Neural progenitor cell (in vitro differentiated cells): ENCODE results near the gene SAMD4A.

ENCODE experiments used
- CTCF ChIP-seq: fragments of 200-600 bp; sonication (generic); IDR thresholded peaks from 2 replicates; pipeline ENCODE4 v1.5.1; 2017; ENCODE audit warnings: antibody characterized with exemption, mild to moderate bottlenecking
- EZH2 ChIP-seq: fragments of 200-600 bp; sonication (generic); IDR thresholded peaks from 2 replicates; pipeline ENCODE4 v1.6.1; 2017; ENCODE audit warnings: antibody characterized with exemption, mild to moderate bottlenecking, moderate library complexity
- EZH2phosphoT487 ChIP-seq: fragments of 200-600 bp; sonication (generic); IDR thresholded peaks from 2 replicates; pipeline ENCODE4 v1.6.1; 2017; ENCODE audit warnings: antibody characterized with exemption

DNA sequence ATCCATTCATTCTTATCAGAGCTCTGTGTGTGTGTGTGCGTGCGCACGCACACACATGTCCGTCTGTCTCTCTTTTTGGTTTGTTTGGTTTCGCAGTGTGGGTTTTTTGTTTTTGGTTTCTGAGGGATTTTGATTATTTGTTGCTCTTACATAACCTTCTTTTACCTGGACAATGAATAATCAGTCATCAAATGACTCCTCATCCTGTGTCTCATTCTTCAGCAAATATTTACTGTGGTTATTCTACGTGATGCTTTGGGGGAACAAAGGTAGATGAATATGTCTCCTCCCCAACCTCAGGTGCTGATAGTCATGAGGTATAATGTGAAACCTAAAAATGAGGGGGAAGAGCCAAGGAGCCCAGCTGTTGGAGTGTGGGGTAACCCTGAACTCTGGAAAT is 92.4 kb downstream of the SAMD4A start:
- no peak for TF ChIP-seq EZH2
- TF ChIP-seq CTCF: no peak
- TF ChIP-seq EZH2phosphoT487: no peak
